Esophagus muscularis mucosa (tissue), 4 donors: ENCODE results near the gene ACTL10. TPM values are rescaled to one million over a fixed set of nuclear protein-coding genes. Genes with fewer than 3 reads are reported as not detected.
"Not testable (repeated sequence)": the region's sequence is repeated elsewhere in the genome, so short reads cannot be mapped to it uniquely, and the experiment has no call there.

Experiments used
- DNase-seq: peaks from one replicate; pipeline ENCODE4 v3.0.0-alpha.2; 2017; ENCODE audit errors: extremely low spot score
- H3K27ac ChIP-seq, 4 donors: fragments of 200-600 bp; sonication (generic); replicated peaks in 1 of 4; 1 replicate in 3 of 4; 2 replicates in 1 of 4; pipeline ENCODE4 v1.5.1; 2016 to 2019; ENCODE audit warnings: mild to moderate bottlenecking in 1 of 4
- H3K27me3 ChIP-seq, 4 donors: fragments of 200-600 bp; sonication (generic); one replicate each; pipeline versions ENCODE4 v1.5.1 to v1.6.0; 2016 to 2019
- H3K36me3 ChIP-seq, 4 donors: fragments of 200-600 bp; sonication (generic); one replicate each; pipeline ENCODE4 v1.5.1; 2016 to 2019
- H3K4me1 ChIP-seq, 4 donors: fragments of 200-600 bp; sonication (generic); one replicate each; pipeline ENCODE4 v1.5.1; 2016 to 2019
- H3K4me3 ChIP-seq, 4 donors: fragments of 200-600 bp; sonication (generic); 1 replicate in 2 of 4; 2 replicates in 2 of 4; pipeline ENCODE4 v1.5.1; 2016 to 2019; ENCODE audit warnings: mild to moderate bottlenecking in 4 of 4, moderate library complexity in 1 of 4
- H3K9me3 ChIP-seq, 4 donors: fragments of 200-600 bp; sonication (generic); 1 replicate in 3 of 4; 2 replicates in 1 of 4; pipeline ENCODE4 v1.5.1; 2016 to 2019
- EP300 ChIP-seq: sonication (generic); formaldehyde crosslinking; IDR thresholded peaks from one replicate; pipeline ENCODE4 v1.6.1; 2017; ENCODE audit warnings: antibody characterized with exemption
- POLR2A ChIP-seq: fragments of 450-650 bp; IDR thresholded peaks from one replicate; pipeline ENCODE4 v1.6.1; 2017; ENCODE audit warnings: antibody characterized with exemption, moderate library complexity, mild to moderate bottlenecking, low read depth
- POLR2AphosphoS5 ChIP-seq, 2 donors: sonication (generic); formaldehyde crosslinking; IDR thresholded peaks; one replicate each; pipeline ENCODE4 v1.6.1; 2017; ENCODE audit warnings: antibody characterized with exemption in 2 of 2
- WGBS: methylation state at CpG from one replicate; pipeline ENCODE4 v1.1.5; 2018; 5-methylcytosine and 5-hydroxymethylcytosine counted together
- intact Hi-C: fragments of 100-400 bp; cut with DNase I; formaldehyde crosslinking; loops from one replicate; pipeline ENCODE4 v1.15.1; 2023
- total RNA-seq, 4 donors: library from RNA; depleted of rRNA; stranded (reverse); fragments of >200 nt; gene quantifications; one replicate each; pipeline versions ENCODE4 v1.1.0 to v1.2.1, GENCODE V29; 2016
- TF ChIP-seq, protein P1 (sequence below), 3 experiments: fragments of 200-600 bp in 2 of 3; fragments of 450-650 bp in 1 of 3; sonication (generic) in 2 of 3; IDR thresholded peaks; one replicate each; pipeline ENCODE4 v1.5.1; 2017 to 2019; ENCODE audit warnings: antibody characterized with exemption in 3 of 3, mild to moderate bottlenecking in 2 of 3, moderate library complexity in 1 of 3

The ACTL10 gene
- total RNA-seq, 4 donors from 2014 or later: 1.3 to 2.5 (median 2.0) TPM

DNA sequence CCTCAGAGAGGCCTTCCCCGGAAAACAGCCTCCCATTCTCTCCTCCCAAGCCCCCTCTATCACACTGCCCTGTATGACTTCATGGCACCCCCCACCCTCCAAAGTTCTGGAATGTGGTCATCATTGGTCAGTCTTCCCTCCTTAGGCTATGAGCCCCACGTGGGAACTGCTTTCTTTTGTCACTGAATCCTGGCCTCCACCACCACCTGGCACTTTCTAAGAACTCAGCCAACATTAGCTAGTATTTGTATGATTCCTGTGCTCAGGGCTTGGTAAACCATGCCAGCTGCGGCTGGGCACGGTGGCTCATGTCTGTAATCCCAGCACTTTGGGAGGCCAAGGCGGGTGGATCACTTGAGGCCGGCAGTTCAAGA, 27.9 kb downstream of the ACTL10 start:
- Histone ChIP-seq H3K36me3 (no peaks in the 10 kb centered on the region), H3K4me3 (no peak overlapping the region), H3K27me3 (no peaks in the 10 kb centered on the region), H3K4me1 (peaks cover 6 to 31% (median 26%) of the 10 kb centered on the region in 4 donors), H3K9me3 (no peaks in the 10 kb centered on the region), H3K27ac (peak overlapping the region in 2 of 4 donors; percentile 44 to 51)
- DNase-seq: no peak
- intact Hi-C loops: no loop called here
- WGBS: 52% methylated on average over 2 of the region's 6 CpGs
- TF ChIP-seq POLR2AphosphoS5 (IDR thresholded peaks at IDR 0.05) (no peak), EP300 (no peak), POLR2A (no peak)
- TF ChIP-seq, protein P1, sequence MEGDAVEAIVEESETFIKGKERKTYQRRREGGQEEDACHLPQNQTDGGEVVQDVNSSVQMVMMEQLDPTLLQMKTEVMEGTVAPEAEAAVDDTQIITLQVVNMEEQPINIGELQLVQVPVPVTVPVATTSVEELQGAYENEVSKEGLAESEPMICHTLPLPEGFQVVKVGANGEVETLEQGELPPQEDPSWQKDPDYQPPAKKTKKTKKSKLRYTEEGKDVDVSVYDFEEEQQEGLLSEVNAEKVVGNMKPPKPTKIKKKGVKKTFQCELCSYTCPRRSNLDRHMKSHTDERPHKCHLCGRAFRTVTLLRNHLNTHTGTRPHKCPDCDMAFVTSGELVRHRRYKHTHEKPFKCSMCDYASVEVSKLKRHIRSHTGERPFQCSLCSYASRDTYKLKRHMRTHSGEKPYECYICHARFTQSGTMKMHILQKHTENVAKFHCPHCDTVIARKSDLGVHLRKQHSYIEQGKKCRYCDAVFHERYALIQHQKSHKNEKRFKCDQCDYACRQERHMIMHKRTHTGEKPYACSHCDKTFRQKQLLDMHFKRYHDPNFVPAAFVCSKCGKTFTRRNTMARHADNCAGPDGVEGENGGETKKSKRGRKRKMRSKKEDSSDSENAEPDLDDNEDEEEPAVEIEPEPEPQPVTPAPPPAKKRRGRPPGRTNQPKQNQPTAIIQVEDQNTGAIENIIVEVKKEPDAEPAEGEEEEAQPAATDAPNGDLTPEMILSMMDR (IDR thresholded peaks at IDR 0.05): no peak

DNA sequence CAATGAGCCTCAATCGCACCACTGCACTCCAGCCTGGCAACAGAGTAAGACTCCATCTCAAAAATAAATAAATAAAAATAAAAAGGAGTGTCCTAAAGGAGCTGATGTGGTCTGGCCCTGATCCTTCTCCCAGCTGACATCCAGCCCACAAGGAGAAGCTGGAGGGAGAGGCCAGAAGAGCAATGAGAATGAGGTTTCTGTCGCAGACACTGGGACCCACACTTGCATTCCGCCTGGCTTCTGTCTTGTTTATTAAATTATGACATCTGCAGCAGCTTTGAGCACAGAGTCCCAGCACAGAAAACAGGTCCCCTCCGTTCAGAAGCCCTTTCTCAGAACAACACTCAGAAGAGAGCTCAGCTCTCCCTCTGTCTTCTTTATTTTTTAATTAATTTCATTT, 29.7 kb downstream of the ACTL10 start:
- TF ChIP-seq EP300: no peak
- no peak for TF ChIP-seq POLR2AphosphoS5 (IDR thresholded peaks at IDR 0.05)
- TF ChIP-seq, protein P1 (IDR thresholded peaks at IDR 0.05): no peak
- no peak for TF ChIP-seq POLR2A
- Histone ChIP-seq H3K4me3 (no peak overlapping the region), H3K27ac (peak overlapping the region in 2 of 4 donors; percentile 10 to 55), H3K27me3 (no peaks in the 10 kb centered on the region), H3K9me3 (no peaks in the 10 kb centered on the region), H3K4me1 (peaks cover 6 to 31% (median 26%) of the 10 kb centered on the region in 4 donors), H3K36me3 (no peaks in the 10 kb centered on the region)
- no peak for DNase-seq
- intact Hi-C loops: no loop called here
- WGBS: 81% methylated on average over 4 of the region's 4 CpGs

DNA sequence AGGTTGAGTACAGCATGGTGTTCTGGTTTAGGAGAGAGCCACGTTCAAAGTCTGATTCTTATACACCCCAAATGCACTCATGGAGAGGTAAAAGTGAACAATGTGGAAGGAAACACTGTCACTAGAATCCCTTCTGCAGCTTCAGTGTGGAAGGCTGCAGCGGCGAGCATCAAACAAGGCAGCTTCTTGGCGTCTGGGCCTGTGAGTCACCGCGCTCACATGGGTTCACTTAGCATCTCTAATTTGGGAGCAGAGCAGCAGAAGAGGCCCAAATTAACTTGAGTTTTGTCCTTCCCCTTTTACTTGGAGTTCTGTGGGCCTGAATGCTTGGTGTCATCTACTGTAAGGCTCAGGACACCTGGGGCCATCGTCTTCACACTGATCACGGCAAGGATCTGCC, 30.4 kb downstream of the ACTL10 start:
- peak overlapping the region; percentile 44 to 55 (median 48) for H3K27ac ChIP-seq
- peaks cover 6 to 31% (median 26%) of the 10 kb centered on the region in 4 donors for H3K4me1 ChIP-seq
- intact Hi-C loops: no loop called here
- H3K36me3 ChIP-seq: no peaks in the 10 kb centered on the region
- WGBS: 63% methylated on average over 8 of the region's 8 CpGs
- no peaks in the 10 kb centered on the region for H3K27me3 ChIP-seq
- TF ChIP-seq, protein P1 (IDR thresholded peaks at IDR 0.05): no peak
- TF ChIP-seq EP300 (no peak), POLR2AphosphoS5 (IDR thresholded peaks at IDR 0.05) (peak in 1 of 2 donors; percentile 55), POLR2A (no peak)
- DNase-seq: no peak
- H3K9me3 ChIP-seq: no peaks in the 10 kb centered on the region
- H3K4me3 ChIP-seq: no peak overlapping the region

DNA sequence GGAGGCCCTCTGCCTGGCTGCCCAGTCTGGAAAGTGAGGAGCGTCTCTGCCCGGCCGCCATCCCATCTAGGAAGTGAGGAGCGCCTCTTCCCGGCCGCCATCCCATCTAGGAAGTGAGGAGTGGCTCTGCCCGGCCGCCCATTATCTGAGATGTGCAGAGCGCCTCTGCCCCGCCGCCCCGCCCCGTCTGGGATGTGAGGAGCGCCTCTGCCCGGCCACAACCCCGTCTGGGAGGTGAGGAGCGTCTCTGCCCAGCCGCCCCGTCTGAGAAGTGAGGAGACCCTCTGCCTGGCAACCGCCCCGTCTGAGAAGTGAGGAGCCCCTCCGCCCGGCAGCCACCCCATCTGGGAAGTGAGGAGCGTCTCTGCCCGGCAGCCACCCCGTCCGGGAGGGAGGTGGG, 32.2 kb downstream of the ACTL10 start:
- not testable (repeated sequence) for DNase-seq

DNA sequence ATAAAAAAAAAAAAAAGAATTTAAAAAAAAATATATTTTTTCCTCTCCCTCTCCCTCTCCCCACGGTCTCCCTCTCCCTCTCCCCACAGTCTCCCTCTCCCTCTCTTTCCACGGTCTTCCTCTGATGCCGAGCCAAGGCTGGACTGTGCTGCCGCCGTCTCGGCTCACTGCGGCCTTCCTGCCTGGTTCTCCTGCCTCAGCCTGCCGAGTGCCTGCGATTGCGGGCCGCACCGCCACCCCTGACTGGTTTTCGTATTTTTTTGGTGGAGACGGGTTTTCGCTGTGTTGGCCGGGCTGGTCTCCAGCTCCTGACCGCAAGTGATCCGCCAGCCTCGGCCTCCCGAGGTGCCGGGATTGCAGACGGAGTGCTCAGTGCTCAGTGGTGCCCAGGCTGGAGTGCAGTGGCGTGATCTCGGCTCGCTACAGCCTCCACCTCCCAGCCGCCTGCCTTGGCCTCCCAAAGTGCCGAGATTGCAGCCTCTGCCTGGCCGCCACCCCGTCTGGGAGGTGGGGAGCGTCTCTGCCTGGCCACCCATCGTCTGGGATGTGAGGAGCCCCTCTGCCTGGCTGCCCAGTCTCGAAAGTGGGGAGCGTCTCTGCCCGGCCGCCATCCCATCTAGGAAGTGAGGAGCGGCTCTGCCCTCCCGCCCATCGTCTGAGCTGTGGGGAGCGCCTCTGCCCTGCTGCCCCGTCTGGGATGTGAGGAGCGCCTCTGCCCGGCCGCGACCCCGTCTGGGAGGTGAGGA, 34.1 kb downstream of the ACTL10 start:
- intact Hi-C loops: not testable (repeated sequence)
- WGBS: 98% methylated on average over 21 of the region's 45 CpGs

More for the DNA sequence above, 32.2 kb downstream of the ACTL10 start:
- no CpG with 5 or more reads among the region's 27 CpGs for WGBS
- H3K36me3 ChIP-seq, H3K27me3 ChIP-seq, intact Hi-C loops, H3K27ac ChIP-seq, H3K9me3 ChIP-seq, H3K4me3 ChIP-seq: not testable (repeated sequence)
- H3K4me1 ChIP-seq: peaks cover 3 to 32% (median 29%) of the 10 kb centered on the region in 4 donors

More for the DNA sequence above, 34.1 kb downstream of the ACTL10 start:
- H3K27ac ChIP-seq, H3K27me3 ChIP-seq, DNase-seq, H3K4me3 ChIP-seq, H3K36me3 ChIP-seq, H3K9me3 ChIP-seq: not testable (repeated sequence)
- peaks cover 2 to 24% (median 21%) of the 10 kb centered on the region in 4 donors for H3K4me1 ChIP-seq
